ENCODE data around the gene CADM2. TPM values are rescaled to one million over a fixed set of nuclear protein-coding genes. Genes with fewer than 3 reads are reported as not detected.

CADM2 gene
- total RNA-seq, 1 donor from 2014 or later = 3.3 TPM

DNA sequence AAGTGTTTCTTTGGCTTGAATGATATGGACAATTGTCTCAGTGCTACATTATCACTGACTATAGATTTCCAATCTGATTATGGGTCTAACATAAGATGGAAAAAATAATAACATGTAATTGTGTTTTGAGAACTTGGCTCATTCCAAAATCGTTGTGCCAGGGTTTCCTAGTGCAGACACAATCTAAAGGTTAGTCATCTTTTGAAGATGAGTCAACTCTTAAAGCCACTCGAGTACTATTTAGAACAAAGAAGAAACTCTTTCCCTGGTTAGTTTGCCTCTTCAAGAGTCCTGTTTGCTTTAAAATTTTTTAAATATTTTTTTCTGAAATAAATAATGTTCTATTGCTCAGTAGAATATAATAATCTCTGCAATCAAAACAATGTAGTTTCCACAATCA, 301.0 kb downstream of the CADM2 start:
- no peak overlapping the region for H3K4me3 Mint-ChIP-seq
- TF ChIP-seq, protein P1, sequence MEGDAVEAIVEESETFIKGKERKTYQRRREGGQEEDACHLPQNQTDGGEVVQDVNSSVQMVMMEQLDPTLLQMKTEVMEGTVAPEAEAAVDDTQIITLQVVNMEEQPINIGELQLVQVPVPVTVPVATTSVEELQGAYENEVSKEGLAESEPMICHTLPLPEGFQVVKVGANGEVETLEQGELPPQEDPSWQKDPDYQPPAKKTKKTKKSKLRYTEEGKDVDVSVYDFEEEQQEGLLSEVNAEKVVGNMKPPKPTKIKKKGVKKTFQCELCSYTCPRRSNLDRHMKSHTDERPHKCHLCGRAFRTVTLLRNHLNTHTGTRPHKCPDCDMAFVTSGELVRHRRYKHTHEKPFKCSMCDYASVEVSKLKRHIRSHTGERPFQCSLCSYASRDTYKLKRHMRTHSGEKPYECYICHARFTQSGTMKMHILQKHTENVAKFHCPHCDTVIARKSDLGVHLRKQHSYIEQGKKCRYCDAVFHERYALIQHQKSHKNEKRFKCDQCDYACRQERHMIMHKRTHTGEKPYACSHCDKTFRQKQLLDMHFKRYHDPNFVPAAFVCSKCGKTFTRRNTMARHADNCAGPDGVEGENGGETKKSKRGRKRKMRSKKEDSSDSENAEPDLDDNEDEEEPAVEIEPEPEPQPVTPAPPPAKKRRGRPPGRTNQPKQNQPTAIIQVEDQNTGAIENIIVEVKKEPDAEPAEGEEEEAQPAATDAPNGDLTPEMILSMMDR (IDR thresholded peaks at IDR 0.05; ENCODE audit: unreplicated experiment) = no peak
- H3K36me3 Mint-ChIP-seq = no peaks in the 10 kb centered on the region
- no peak for DNase-seq (ENCODE audit: low spot score in 2 of 2, unreplicated experiment in 2 of 2)
- peaks cover 2% of the 10 kb centered on the region for H3K4me1 Mint-ChIP-seq
- H3K27ac Mint-ChIP-seq = no peak overlapping the region
- H3K9me3 Mint-ChIP-seq = no peaks in the 10 kb centered on the region
- no peaks in the 10 kb centered on the region for H3K27me3 Mint-ChIP-seq (ENCODE audit: low read depth)

DNA sequence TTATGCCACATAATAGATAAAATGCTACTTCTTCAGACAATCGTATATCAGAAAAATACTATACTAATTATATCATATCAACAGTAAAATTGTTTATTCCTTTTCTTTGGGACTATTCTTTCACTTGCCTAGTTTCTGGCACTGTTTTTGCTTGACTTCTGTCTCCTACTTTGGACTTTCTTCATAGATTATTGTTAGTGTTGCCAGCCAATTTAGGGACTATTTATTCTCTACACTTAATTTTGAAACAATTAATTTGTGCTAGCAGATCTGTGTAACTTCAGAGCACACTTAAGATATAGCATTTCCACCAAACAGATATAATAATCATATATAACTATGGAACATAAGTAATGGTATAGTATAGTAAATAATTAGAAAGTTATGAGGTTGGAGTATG, 305.6 kb downstream of the CADM2 start:
- no peaks in the 10 kb centered on the region for H3K36me3 Mint-ChIP-seq
- TF ChIP-seq, protein P1 (IDR thresholded peaks at IDR 0.05; ENCODE audit: unreplicated experiment) = no peak
- H3K27ac Mint-ChIP-seq = no peak overlapping the region
- no peaks in the 10 kb centered on the region for H3K27me3 Mint-ChIP-seq (ENCODE audit: low read depth)
- DNase-seq (ENCODE audit: low spot score in 2 of 2, unreplicated experiment in 2 of 2) = no peak
- no peak overlapping the region for H3K4me3 Mint-ChIP-seq
- H3K9me3 Mint-ChIP-seq = no peaks in the 10 kb centered on the region
- no peaks in the 10 kb centered on the region for H3K4me1 Mint-ChIP-seq

DNA sequence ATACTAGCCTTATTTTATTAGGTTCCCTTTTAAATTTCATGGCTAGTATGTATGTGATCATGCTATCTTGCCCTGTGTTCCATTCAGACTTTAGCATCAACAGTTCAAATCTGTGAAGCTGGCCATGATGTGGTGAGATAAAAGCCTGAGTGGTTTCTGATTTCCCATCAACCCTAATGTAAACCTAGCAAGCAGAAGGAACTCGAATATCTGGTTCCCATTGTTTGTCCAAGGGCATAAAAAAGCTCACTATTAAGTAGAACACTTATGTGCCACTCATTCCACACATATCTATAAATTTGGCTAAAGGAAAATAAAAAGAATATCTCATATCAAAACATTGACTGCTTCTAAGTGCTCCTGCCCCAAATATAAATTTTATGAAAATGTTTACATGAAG, 311.7 kb downstream of the CADM2 start:
- Mint-ChIP-seq H3K9me3 (no peaks in the 10 kb centered on the region), H3K4me3 (no peak overlapping the region), H3K4me1 (no peaks in the 10 kb centered on the region), H3K36me3 (no peaks in the 10 kb centered on the region), H3K27me3 (ENCODE audit: low read depth) (no peaks in the 10 kb centered on the region), H3K27ac (no peak overlapping the region)
- no peak for DNase-seq (ENCODE audit: low spot score in 2 of 2, unreplicated experiment in 2 of 2)
- TF ChIP-seq, protein P1 (IDR thresholded peaks at IDR 0.05; ENCODE audit: unreplicated experiment) = no peak

DNA sequence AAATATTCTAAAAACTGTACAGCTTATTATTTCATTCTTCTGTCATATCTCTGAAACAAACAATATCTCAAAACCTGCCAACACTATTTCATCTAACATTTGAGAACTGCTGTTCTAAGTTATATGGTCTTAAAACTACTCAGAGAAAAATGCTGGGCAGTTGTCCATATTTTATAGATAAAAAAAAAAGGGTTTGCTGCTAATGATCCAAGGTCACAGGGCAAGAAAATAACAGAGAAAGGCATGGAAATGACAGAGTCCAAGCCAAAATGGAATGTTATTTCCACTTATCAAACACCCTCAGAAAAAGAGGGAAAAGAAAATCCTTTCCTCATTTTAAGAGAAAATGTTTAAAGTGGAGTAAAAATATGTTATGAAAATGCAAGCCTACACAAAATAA, 313.1 kb downstream of the CADM2 start:
- Mint-ChIP-seq H3K36me3 (no peaks in the 10 kb centered on the region), H3K27me3 (ENCODE audit: low read depth) (no peaks in the 10 kb centered on the region), H3K4me1 (no peaks in the 10 kb centered on the region), H3K9me3 (no peaks in the 10 kb centered on the region), H3K4me3 (no peak overlapping the region), H3K27ac (no peak overlapping the region)
- TF ChIP-seq, protein P1 (IDR thresholded peaks at IDR 0.05; ENCODE audit: unreplicated experiment) = no peak
- DNase-seq (ENCODE audit: low spot score in 2 of 2, unreplicated experiment in 2 of 2) = no peak

DNA sequence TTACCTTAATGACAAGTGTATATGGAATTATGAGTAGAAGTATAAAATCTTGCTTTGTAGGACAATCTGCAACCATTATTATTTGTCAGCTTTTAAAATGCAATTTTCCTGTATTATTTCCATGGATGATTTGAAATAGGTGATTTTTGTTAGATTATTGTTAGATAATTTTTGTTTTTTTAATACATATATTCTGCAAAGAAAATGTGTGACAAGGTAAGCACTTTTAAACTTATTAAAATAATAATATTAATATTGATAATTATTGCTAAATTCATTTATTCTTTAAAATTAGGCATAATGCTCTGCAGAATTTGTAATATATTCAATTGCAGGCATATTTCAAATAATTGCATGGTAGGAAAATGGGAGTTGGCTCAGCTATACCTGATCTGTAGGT, 329.5 kb downstream of the CADM2 start:
- no peaks in the 10 kb centered on the region for H3K4me1 Mint-ChIP-seq
- TF ChIP-seq, protein P1 (IDR thresholded peaks at IDR 0.05; ENCODE audit: unreplicated experiment) = no peak
- no peaks in the 10 kb centered on the region for H3K9me3 Mint-ChIP-seq

DNA sequence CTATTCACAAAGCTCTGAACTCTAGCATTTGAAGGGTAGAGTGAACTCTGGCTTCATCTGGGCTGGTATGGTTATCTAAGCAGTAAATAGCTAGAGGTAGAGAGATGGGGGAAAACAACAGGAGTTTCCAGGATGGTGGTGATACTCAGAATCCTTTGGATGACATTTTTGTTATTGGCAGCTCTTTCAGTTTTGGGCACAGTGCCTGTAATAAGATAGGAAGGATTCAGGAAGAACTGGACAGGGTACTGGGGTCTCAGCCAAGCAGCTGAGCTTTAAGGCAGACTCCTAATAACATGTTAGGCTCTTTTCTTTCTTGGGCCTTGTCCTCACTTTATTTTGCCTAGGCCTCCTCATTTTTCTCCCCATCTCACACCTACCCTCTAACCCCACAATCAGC, 338.5 kb downstream of the CADM2 start:
- Mint-ChIP-seq H3K27me3 (ENCODE audit: low read depth) (no peaks in the 10 kb centered on the region), H3K4me3 (no peak overlapping the region), H3K36me3 (no peaks in the 10 kb centered on the region), H3K4me1 (no peaks in the 10 kb centered on the region), H3K27ac (no peak overlapping the region), H3K9me3 (no peaks in the 10 kb centered on the region)
- TF ChIP-seq, protein P1 (IDR thresholded peaks at IDR 0.05; ENCODE audit: unreplicated experiment) = no peak
- DNase-seq (ENCODE audit: low spot score in 2 of 2, unreplicated experiment in 2 of 2) = no peak

More for the DNA sequence above, 329.5 kb downstream of the CADM2 start:
- peaks cover 3% of the 10 kb centered on the region for H3K27me3 Mint-ChIP-seq (ENCODE audit: low read depth)
- H3K4me3 Mint-ChIP-seq = no peak overlapping the region
- DNase-seq (ENCODE audit: low spot score in 2 of 2, unreplicated experiment in 2 of 2) = no peak
- H3K27ac Mint-ChIP-seq = no peak overlapping the region
- H3K36me3 Mint-ChIP-seq = no peaks in the 10 kb centered on the region
